Measurements from ENCODE around the gene VWF. TPM values are rescaled to one million over a fixed set of nuclear protein-coding genes. Genes with fewer than 3 reads are reported as not detected.

The VWF gene
- total and polyA plus RNA-seq, 2 experiments from 2014 or later = 0.42 to 0.56 TPM

GRCh38 chr12:6061660-6062059 is 62.8 kb downstream of the VWF start:
- TF ChIP-seq ZNF331 (CRISPR knock-in tag; IDR thresholded peaks at IDR 0.05; ENCODE audit: low read depth) = no peak
- TF ChIP-seq ZNF114 (CRISPR knock-in tag; IDR thresholded peaks at IDR 0.05) = no peak
- TF ChIP-seq ZNF462 (CRISPR knock-in tag; IDR thresholded peaks at IDR 0.05) = no peak
- TF ChIP-seq JUNB (IDR thresholded peaks at IDR 0.05; ENCODE audit: unreplicated experiment) = no peak
- no peak for TF ChIP-seq REST (IDR thresholded peaks at IDR 0.05; ENCODE audit: unreplicated experiment)
- no peak for TF ChIP-seq CTCF (conservative IDR thresholded peaks at IDR 0.05; ENCODE audit: low read depth in 2 of 2)
- TF ChIP-seq EZH2 (IDR thresholded peaks at IDR 0.05; ENCODE audit: low read depth, unreplicated experiment) = no peak
- TF ChIP-seq STAT1 (IDR thresholded peaks at IDR 0.05; ENCODE audit: unreplicated experiment) = no peak
- no peak for TF ChIP-seq EZH2phosphoT487 (IDR thresholded peaks at IDR 0.05; ENCODE audit: unreplicated experiment)
- no peak for TF ChIP-seq ETS1 (IDR thresholded peaks at IDR 0.05)
- TF ChIP-seq CREB1 (CRISPR knock-in tag; IDR thresholded peaks at IDR 0.05; ENCODE audit: low read depth) = no peak
- no peak for TF ChIP-seq NANOG (IDR thresholded peaks at IDR 0.05; ENCODE audit: borderline replicate concordance)
- TF ChIP-seq POLR2AphosphoS5 (IDR thresholded peaks at IDR 0.05; ENCODE audit: low read depth) = no peak
- Mint-ChIP-seq H3K4me3 (no peak overlapping the region), H3K9me3 (no peaks in the 10 kb centered on the region), H3K27me3 (ENCODE audit: insufficient read depth, low read depth, poor library complexity) (peaks cover 7% of the 10 kb centered on the region), H3K27ac (no peak overlapping the region), H3K36me3 (ENCODE audit: low read depth) (no peaks in the 10 kb centered on the region), H3K4me1 (peaks cover 31% of the 10 kb centered on the region)
- Histone ChIP-seq H3K79me2 (replicated peaks; ENCODE audit: insufficient read depth) (no peaks in the 10 kb centered on the region), H3K27me3 (ENCODE audit: insufficient read depth) (peaks cover 6% of the 10 kb centered on the region), H3K27ac (ENCODE audit: low read depth) (no peak overlapping the region), H2AFZ (no peak overlapping the region), H3K9me2 (ENCODE audit: insufficient read depth) (no peaks in the 10 kb centered on the region), H3F3A (replicated peaks; ENCODE audit: low read depth) (peaks cover 13% of the 10 kb centered on the region), H3K4me3 (no peak overlapping the region), H3K4me1 (ENCODE audit: insufficient read depth) (peaks cover 18% of the 10 kb centered on the region), H3K36me3 (ENCODE audit: insufficient read depth) (no peaks in the 10 kb centered on the region), H4K20me1 (replicated peaks; ENCODE audit: insufficient read depth) (no peaks in the 10 kb centered on the region), H3K4me2 (no peak overlapping the region)
- DNase-seq (ENCODE audit: low spot score) (no peak), ATAC-seq (no peak)
